Upper lobe of left lung (tissue), 4 donors: ENCODE measurements around the gene HTR2B.

Experiments used
- POLR2A ChIP-seq, 4 donors: fragments of 450-650 bp; IDR thresholded peaks; one replicate each; pipeline ENCODE4 v1.5.1; 2016 to 2017; ENCODE audit warnings: antibody characterized with exemption in 4 of 4, mild to moderate bottlenecking in 2 of 4
- POLR2AphosphoS5 ChIP-seq, 2 donors: sonication (generic); formaldehyde crosslinking; IDR thresholded peaks; one replicate each; pipeline ENCODE4 v1.5.1; 2017; ENCODE audit warnings: antibody characterized with exemption in 2 of 2
- TF ChIP-seq, protein P1 (sequence below), 6 experiments: fragments of 450-650 bp in 4 of 6; fragments of 200-600 bp in 2 of 6; sonication (generic) in 2 of 6; IDR thresholded peaks; one replicate each; pipeline ENCODE4 v1.5.1; 2016 to 2019; ENCODE audit warnings: antibody characterized with exemption in 6 of 6

DNA sequence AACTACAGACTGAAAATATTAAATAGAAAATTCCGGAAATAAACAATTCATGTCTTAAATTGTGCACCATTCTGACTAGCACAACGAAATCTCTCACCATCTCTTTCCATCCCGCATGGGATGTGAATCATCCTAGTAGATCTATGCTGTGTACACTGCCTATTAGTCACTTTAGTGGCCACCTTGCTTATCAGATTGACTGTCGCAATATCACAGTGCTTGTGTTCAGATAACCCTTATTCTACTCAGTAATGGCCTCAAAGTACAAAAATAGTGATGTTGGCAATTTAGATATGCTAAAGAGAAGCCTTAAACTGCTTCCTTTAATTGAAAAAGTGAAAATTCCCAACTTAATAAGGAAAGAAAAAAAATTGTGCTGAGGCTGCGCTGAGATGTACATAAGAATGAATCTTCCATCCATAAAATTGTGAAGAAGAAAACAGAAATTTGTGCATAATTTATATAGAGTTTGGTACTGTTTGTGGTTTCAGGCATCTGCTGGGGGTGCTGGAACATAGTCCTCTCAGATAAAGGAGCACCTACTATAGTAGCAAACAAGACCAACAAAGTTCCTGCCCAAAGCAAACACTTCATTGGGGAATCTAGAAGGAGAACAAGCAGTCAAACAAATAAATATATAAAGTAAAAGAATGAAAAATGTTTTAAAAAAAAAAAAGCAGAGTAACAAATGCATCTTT, 56.2 kb downstream of the HTR2B start:
- TF ChIP-seq, protein P1, sequence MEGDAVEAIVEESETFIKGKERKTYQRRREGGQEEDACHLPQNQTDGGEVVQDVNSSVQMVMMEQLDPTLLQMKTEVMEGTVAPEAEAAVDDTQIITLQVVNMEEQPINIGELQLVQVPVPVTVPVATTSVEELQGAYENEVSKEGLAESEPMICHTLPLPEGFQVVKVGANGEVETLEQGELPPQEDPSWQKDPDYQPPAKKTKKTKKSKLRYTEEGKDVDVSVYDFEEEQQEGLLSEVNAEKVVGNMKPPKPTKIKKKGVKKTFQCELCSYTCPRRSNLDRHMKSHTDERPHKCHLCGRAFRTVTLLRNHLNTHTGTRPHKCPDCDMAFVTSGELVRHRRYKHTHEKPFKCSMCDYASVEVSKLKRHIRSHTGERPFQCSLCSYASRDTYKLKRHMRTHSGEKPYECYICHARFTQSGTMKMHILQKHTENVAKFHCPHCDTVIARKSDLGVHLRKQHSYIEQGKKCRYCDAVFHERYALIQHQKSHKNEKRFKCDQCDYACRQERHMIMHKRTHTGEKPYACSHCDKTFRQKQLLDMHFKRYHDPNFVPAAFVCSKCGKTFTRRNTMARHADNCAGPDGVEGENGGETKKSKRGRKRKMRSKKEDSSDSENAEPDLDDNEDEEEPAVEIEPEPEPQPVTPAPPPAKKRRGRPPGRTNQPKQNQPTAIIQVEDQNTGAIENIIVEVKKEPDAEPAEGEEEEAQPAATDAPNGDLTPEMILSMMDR (IDR thresholded peaks at IDR 0.05): no peak
- TF ChIP-seq POLR2A (IDR thresholded peaks at IDR 0.05): no peak
- TF ChIP-seq POLR2AphosphoS5 (IDR thresholded peaks at IDR 0.05): no peak
